Measurements from ENCODE around the gene PALM3.

- TF ChIP-seq EP300 (IDR thresholded peaks at IDR 0.05) = no peak
- no peak for TF ChIP-seq CTCF (IDR thresholded peaks at IDR 0.05)
- TF ChIP-seq POLR2A (IDR thresholded peaks at IDR 0.05) = peak in 1 of 2 donors; percentile 83
Observed at GRCh38 chr19:14006766-14007562, 54.9 kb downstream of the PALM3 start.
